ENCODE data around the gene JAM3.

The JAM3 gene

DNA sequence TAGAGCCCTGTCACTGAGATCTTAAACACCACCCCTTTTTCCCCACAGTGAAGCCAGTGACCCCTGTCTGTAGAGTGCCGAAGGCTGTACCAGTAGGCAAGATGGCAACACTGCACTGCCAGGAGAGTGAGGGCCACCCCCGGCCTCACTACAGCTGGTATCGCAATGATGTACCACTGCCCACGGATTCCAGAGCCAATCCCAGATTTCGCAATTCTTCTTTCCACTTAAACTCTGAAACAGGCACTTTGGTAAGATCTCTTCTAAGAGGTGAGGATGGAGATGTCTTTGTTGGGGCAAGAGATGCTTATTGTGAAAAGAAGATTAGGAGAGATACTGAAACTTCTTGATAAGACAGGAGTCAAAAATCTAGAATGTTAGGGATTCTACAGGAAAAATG is 75.9 kb downstream of the JAM3 start:
- H3K36me3 ChIP-seq (ENCODE audit: control insufficient read depth, insufficient read depth, low read length), result peaks cover 14% of the 10 kb centered on the region
- no peak for DNase-seq
- no peaks in the 10 kb centered on the region for H3K4me1 ChIP-seq (ENCODE audit: control insufficient read depth, insufficient read depth, low read length, poor library complexity, severe bottlenecking)
- H3K9me3 ChIP-seq (ENCODE audit: control insufficient read depth, low read length), result no peaks in the 10 kb centered on the region
- H3K27me3 ChIP-seq (replicated peaks; ENCODE audit: control insufficient read depth, insufficient read depth, low read length, poor library complexity, severe bottlenecking), result no peaks in the 10 kb centered on the region
- H3K27ac ChIP-seq (ENCODE audit: insufficient read depth, low read length, poor library complexity, severe bottlenecking), result no peak overlapping the region
- H3K4me3 ChIP-seq (ENCODE audit: insufficient read depth, low read depth, low read length, poor library complexity, severe bottlenecking), result no peak overlapping the region

DNA sequence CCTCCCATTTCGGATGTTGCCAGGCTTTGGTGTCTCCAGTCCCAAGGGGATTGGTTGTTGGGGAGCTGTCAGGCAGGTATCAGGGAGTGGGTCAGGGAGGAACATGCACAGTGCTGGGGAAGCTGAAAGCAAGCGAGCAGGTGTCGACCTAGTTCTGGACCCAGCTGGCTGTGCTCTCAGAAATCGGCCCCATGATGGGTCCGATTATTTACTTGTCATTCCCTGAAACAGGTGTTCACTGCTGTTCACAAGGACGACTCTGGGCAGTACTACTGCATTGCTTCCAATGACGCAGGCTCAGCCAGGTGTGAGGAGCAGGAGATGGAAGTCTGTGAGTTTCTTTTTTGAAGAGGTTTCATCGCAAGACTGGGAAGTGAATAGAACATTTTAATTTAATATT is 76.8 kb downstream of the JAM3 start:
- DNase-seq, result no peak
- peaks cover 14% of the 10 kb centered on the region for H3K36me3 ChIP-seq (ENCODE audit: control insufficient read depth, insufficient read depth, low read length)
- no peaks in the 10 kb centered on the region for H3K27me3 ChIP-seq (replicated peaks; ENCODE audit: control insufficient read depth, insufficient read depth, low read length, poor library complexity, severe bottlenecking)
- no peaks in the 10 kb centered on the region for H3K4me1 ChIP-seq (ENCODE audit: control insufficient read depth, insufficient read depth, low read length, poor library complexity, severe bottlenecking)
- H3K9me3 ChIP-seq (ENCODE audit: control insufficient read depth, low read length), result no peaks in the 10 kb centered on the region
- no peak overlapping the region for H3K4me3 ChIP-seq (ENCODE audit: insufficient read depth, low read depth, low read length, poor library complexity, severe bottlenecking)
- no peak overlapping the region for H3K27ac ChIP-seq (ENCODE audit: insufficient read depth, low read length, poor library complexity, severe bottlenecking)

DNA sequence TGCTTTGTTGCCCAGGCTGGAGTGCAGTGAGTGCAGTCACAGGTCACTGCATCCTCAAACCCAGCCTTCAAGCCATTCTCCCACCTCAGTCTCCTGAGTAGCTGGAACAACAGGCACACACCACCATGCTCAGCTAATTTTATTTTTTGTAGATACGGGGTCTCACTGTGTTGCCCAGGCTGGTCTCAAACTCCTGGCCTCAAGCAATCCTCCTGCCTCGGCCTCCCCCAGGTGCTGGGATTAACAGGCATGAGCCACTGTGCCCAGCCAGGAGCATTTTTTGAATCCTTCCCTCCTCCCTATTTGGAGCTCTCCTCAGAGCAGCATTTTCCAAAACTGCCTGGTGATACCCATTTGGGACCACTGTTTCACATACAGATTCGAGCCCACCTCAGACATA is 77.7 kb downstream of the JAM3 start:
- Histone ChIP-seq H3K4me3 (ENCODE audit: insufficient read depth, low read depth, low read length, poor library complexity, severe bottlenecking) (no peak overlapping the region), H3K9me3 (ENCODE audit: control insufficient read depth, low read length) (no peaks in the 10 kb centered on the region), H3K36me3 (ENCODE audit: control insufficient read depth, insufficient read depth, low read length) (peaks cover 14% of the 10 kb centered on the region), H3K4me1 (ENCODE audit: control insufficient read depth, insufficient read depth, low read length, poor library complexity, severe bottlenecking) (no peaks in the 10 kb centered on the region), H3K27me3 (replicated peaks; ENCODE audit: control insufficient read depth, insufficient read depth, low read length, poor library complexity, severe bottlenecking) (no peaks in the 10 kb centered on the region), H3K27ac (ENCODE audit: insufficient read depth, low read length, poor library complexity, severe bottlenecking) (no peak overlapping the region)
- no peak for DNase-seq

- Histone ChIP-seq H3K4me1 (ENCODE audit: control insufficient read depth, insufficient read depth, low read length, poor library complexity, severe bottlenecking) (no peaks in the 10 kb centered on the region), H3K36me3 (ENCODE audit: control insufficient read depth, insufficient read depth, low read length) (peaks cover 27% of the 10 kb centered on the region)
Measured at GRCh38 chr11:134149371-134149770, 80.5 kb downstream of the JAM3 start.

DNA sequence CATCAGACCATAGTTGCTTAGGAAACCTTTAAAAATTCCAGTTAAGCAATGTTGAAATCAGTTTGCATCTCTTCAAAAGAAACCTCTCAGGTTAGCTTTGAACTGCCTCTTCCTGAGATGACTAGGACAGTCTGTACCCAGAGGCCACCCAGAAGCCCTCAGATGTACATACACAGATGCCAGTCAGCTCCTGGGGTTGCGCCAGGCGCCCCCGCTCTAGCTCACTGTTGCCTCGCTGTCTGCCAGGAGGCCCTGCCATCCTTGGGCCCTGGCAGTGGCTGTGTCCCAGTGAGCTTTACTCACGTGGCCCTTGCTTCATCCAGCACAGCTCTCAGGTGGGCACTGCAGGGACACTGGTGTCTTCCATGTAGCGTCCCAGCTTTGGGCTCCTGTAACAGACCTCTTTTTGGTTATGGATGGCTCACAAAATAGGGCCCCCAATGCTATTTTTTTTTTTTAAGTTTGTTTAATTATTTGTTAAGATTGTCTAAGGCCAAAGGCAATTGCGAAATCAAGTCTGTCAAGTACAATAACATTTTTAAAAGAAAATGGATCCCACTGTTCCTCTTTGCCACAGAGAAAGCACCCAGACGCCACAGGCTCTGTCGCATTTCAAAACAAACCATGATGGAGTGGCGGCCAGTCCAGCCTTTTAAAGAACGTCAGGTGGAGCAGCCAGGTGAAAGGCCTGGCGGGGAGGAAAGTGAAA is 81.5 kb downstream of the JAM3 start:
- no peak for DNase-seq
- H3K4me1 ChIP-seq (ENCODE audit: control insufficient read depth, insufficient read depth, low read length, poor library complexity, severe bottlenecking), result no peaks in the 10 kb centered on the region
- no peaks in the 10 kb centered on the region for H3K9me3 ChIP-seq (ENCODE audit: control insufficient read depth, low read length)
- no peak overlapping the region for H3K27ac ChIP-seq (ENCODE audit: insufficient read depth, low read length, poor library complexity, severe bottlenecking)
- H3K27me3 ChIP-seq (replicated peaks; ENCODE audit: control insufficient read depth, insufficient read depth, low read length, poor library complexity, severe bottlenecking), result no peaks in the 10 kb centered on the region
- peaks cover 27% of the 10 kb centered on the region for H3K36me3 ChIP-seq (ENCODE audit: control insufficient read depth, insufficient read depth, low read length)
- H3K4me3 ChIP-seq (ENCODE audit: insufficient read depth, low read depth, low read length, poor library complexity, severe bottlenecking), result no peak overlapping the region

More at GRCh38 chr11:134149371-134149770, 80.5 kb downstream of the JAM3 start:
- H3K4me3 ChIP-seq (ENCODE audit: insufficient read depth, low read depth, low read length, poor library complexity, severe bottlenecking), result no peak overlapping the region
- no peaks in the 10 kb centered on the region for H3K9me3 ChIP-seq (ENCODE audit: control insufficient read depth, low read length)
- no peak overlapping the region for H3K27ac ChIP-seq (ENCODE audit: insufficient read depth, low read length, poor library complexity, severe bottlenecking)
- H3K27me3 ChIP-seq (replicated peaks; ENCODE audit: control insufficient read depth, insufficient read depth, low read length, poor library complexity, severe bottlenecking), result no peaks in the 10 kb centered on the region
- no peak for DNase-seq

GRCh38 chr11:134151083-134151747 is 82.3 kb downstream of the JAM3 start:
- Histone ChIP-seq H3K27me3 (replicated peaks; ENCODE audit: control insufficient read depth, insufficient read depth, low read length, poor library complexity, severe bottlenecking) (no peaks in the 10 kb centered on the region), H3K27ac (ENCODE audit: insufficient read depth, low read length, poor library complexity, severe bottlenecking) (no peak overlapping the region), H3K4me3 (ENCODE audit: insufficient read depth, low read depth, low read length, poor library complexity, severe bottlenecking) (no peak overlapping the region), H3K36me3 (ENCODE audit: control insufficient read depth, insufficient read depth, low read length) (peaks cover 32% of the 10 kb centered on the region), H3K4me1 (ENCODE audit: control insufficient read depth, insufficient read depth, low read length, poor library complexity, severe bottlenecking) (no peaks in the 10 kb centered on the region), H3K9me3 (ENCODE audit: control insufficient read depth, low read length) (no peaks in the 10 kb centered on the region)
- no peak for DNase-seq

- Histone ChIP-seq H3K27ac (ENCODE audit: insufficient read depth, low read length, poor library complexity, severe bottlenecking) (no peak overlapping the region), H3K36me3 (ENCODE audit: control insufficient read depth, insufficient read depth, low read length) (peaks cover 39% of the 10 kb centered on the region), H3K9me3 (ENCODE audit: control insufficient read depth, low read length) (no peaks in the 10 kb centered on the region), H3K4me1 (ENCODE audit: control insufficient read depth, insufficient read depth, low read length, poor library complexity, severe bottlenecking) (no peaks in the 10 kb centered on the region), H3K27me3 (replicated peaks; ENCODE audit: control insufficient read depth, insufficient read depth, low read length, poor library complexity, severe bottlenecking) (no peaks in the 10 kb centered on the region), H3K4me3 (ENCODE audit: insufficient read depth, low read depth, low read length, poor library complexity, severe bottlenecking) (no peak overlapping the region)
- DNase-seq, result no peak
Measured at GRCh38 chr11:134152696-134153095, 83.8 kb downstream of the JAM3 start.

DNA sequence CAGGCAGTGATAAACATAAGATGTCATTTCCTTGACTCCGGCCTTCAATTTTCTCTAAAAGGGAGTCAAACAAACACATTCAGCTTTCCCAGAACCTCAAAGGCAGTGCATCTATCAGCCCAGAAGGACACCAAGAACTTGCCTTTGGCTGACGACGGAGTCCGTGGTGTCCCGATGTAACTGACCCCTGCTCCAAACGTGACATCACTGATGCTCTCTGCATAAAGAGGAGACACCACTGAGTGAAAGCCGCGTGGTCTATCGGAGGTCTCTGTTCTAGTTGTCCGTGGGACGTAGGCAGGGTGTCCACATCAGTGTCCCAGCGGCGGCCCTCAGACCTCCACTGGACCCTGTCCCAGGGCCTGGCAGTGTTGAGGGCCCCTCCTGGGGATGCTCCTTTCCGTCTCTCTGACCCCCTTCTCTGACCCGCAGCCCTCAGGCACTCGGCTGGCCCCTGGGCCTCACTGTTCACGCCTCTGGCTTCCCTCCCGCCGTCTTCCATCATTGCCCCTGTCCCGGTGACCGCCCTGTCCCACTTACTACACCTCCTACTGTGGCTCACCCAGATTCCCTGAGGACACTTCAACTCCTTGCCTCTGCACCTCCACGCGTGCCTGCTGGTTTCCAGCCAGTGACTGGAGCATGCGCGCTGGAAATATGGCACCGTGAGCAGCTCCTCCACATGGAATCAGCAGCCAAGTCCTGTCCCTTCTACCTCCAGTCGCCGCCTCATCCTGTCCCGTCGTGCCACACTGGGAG is 84.5 kb downstream of the JAM3 start:
- H3K36me3 ChIP-seq (ENCODE audit: control insufficient read depth, insufficient read depth, low read length), result peaks cover 42% of the 10 kb centered on the region
- H3K4me1 ChIP-seq (ENCODE audit: control insufficient read depth, insufficient read depth, low read length, poor library complexity, severe bottlenecking), result no peaks in the 10 kb centered on the region
- H3K27me3 ChIP-seq (replicated peaks; ENCODE audit: control insufficient read depth, insufficient read depth, low read length, poor library complexity, severe bottlenecking), result no peaks in the 10 kb centered on the region
- DNase-seq, result no peak
- H3K27ac ChIP-seq (ENCODE audit: insufficient read depth, low read length, poor library complexity, severe bottlenecking), result no peak overlapping the region
- no peak overlapping the region for H3K4me3 ChIP-seq (ENCODE audit: insufficient read depth, low read depth, low read length, poor library complexity, severe bottlenecking)
- no peaks in the 10 kb centered on the region for H3K9me3 ChIP-seq (ENCODE audit: control insufficient read depth, low read length)

- H3K9me3 ChIP-seq (ENCODE audit: control insufficient read depth, low read length), result no peaks in the 10 kb centered on the region
- DNase-seq, result no peak
- H3K27ac ChIP-seq (ENCODE audit: insufficient read depth, low read length, poor library complexity, severe bottlenecking), result no peak overlapping the region
- H3K4me1 ChIP-seq (ENCODE audit: control insufficient read depth, insufficient read depth, low read length, poor library complexity, severe bottlenecking), result no peaks in the 10 kb centered on the region
- H3K36me3 ChIP-seq (ENCODE audit: control insufficient read depth, insufficient read depth, low read length), result peaks cover 36% of the 10 kb centered on the region
- no peaks in the 10 kb centered on the region for H3K27me3 ChIP-seq (replicated peaks; ENCODE audit: control insufficient read depth, insufficient read depth, low read length, poor library complexity, severe bottlenecking)
- H3K4me3 ChIP-seq (ENCODE audit: insufficient read depth, low read depth, low read length, poor library complexity, severe bottlenecking), result no peak overlapping the region
Measured at GRCh38 chr11:134154441-134154840, 85.6 kb downstream of the JAM3 start.

DNA sequence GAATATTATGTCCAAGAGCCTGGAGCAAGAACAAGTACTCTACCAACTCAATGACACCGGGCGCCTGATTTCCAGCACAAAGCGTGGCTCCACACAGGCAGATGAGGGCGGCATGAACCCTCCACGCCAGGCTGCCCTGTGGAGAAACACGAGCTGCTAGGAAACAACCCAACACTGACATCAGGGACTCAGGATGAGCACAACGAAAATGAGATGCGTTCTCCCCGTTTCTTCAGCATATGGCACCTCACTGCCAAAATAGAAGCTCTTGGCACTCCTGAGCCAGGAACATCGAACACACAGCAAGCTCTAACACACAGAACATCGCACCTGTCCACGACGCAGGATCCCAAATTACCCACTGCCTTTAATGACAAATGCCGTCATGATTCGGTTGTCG is 86.6 kb downstream of the JAM3 start:
- H3K27me3 ChIP-seq (replicated peaks; ENCODE audit: control insufficient read depth, insufficient read depth, low read length, poor library complexity, severe bottlenecking), result no peaks in the 10 kb centered on the region
- peaks cover 44% of the 10 kb centered on the region for H3K36me3 ChIP-seq (ENCODE audit: control insufficient read depth, insufficient read depth, low read length)
- no peaks in the 10 kb centered on the region for H3K9me3 ChIP-seq (ENCODE audit: control insufficient read depth, low read length)
- H3K27ac ChIP-seq (ENCODE audit: insufficient read depth, low read length, poor library complexity, severe bottlenecking), result no peak overlapping the region
- no peak for DNase-seq
- H3K4me1 ChIP-seq (ENCODE audit: control insufficient read depth, insufficient read depth, low read length, poor library complexity, severe bottlenecking), result no peaks in the 10 kb centered on the region
- no peak overlapping the region for H3K4me3 ChIP-seq (ENCODE audit: insufficient read depth, low read depth, low read length, poor library complexity, severe bottlenecking)
